Activated CD4-positive, CD25-positive, alpha-beta regulatory T cell treated with anti-CD3 and anti-CD28 coated beads, Interleukin-2, amount 50 U/mL, for 16 hours (primary cell): ENCODE data around the gene HTR1B.

Experiments used
- DNase-seq: peaks from one replicate; pipeline ENCODE4 v3.0.0-alpha.2; 2020; ENCODE audit warnings: low read depth, low spot score

HTR1B gene

GRCh38 chr6:77463308-77463860 lies at the start of gene HTR1B:
Gene HTR1B, minus strand, starts transcription at chr6:77463491. Its CDS starts 88 bp downstream, at chr6:77463403.
- no peak for DNase-seq

- DNase-seq = no peak
Observed at GRCh38 chr6:77512554-77512953, 49.3 kb upstream of the HTR1B start.

GRCh38 chr6:77511860-77512259 lies 48.6 kb upstream of the HTR1B start:
- DNase-seq = no peak

GRCh38 chr6:77502981-77503380 lies 39.7 kb upstream of the HTR1B start:
- DNase-seq = no peak

- no peak for DNase-seq
Observed at GRCh38 chr6:77492530-77492929, 29.2 kb upstream of the HTR1B start.

GRCh38 chr6:77487808-77488425 lies 24.6 kb upstream of the HTR1B start:
- no peak for DNase-seq

GRCh38 chr6:77482981-77483380 lies 19.7 kb upstream of the HTR1B start:
- no peak for DNase-seq

- no peak for DNase-seq
Observed at GRCh38 chr6:77474973-77475372, 11.7 kb upstream of the HTR1B start.

- DNase-seq = no peak
Observed at GRCh38 chr6:77474286-77474956, 11.1 kb upstream of the HTR1B start.

- DNase-seq = no peak
Observed at GRCh38 chr6:77470983-77471382, 7.7 kb upstream of the HTR1B start.

GRCh38 chr6:77468939-77469338 lies 5.6 kb upstream of the HTR1B start:
- no peak for DNase-seq

- no peak for DNase-seq
Observed at GRCh38 chr6:77466451-77467437, 3.5 kb upstream of the HTR1B start.

- DNase-seq = no peak
Observed at GRCh38 chr6:77466055-77466450, 2.8 kb upstream of the HTR1B start.

- DNase-seq = no peak
Observed at GRCh38 chr6:77464495-77464867, 1.2 kb upstream of the HTR1B start.

- DNase-seq = no peak
Observed at GRCh38 chr6:77463861-77464494, 687 bp upstream of the HTR1B start.

- DNase-seq = no peak
Observed at GRCh38 chr6:77462359-77463307, 658 bp downstream of the HTR1B start.

GRCh38 chr6:77461796-77462195 lies 1.5 kb downstream of the HTR1B start:
- DNase-seq = no peak

GRCh38 chr6:77458421-77458820 lies 4.9 kb downstream of the HTR1B start:
- DNase-seq = no peak

GRCh38 chr6:77457720-77458349 lies 5.5 kb downstream of the HTR1B start:
- no peak for DNase-seq
